ENCODE data around the gene SGK1. TPM values are rescaled to one million over a fixed set of nuclear protein-coding genes. Genes with fewer than 3 reads are reported as not detected.
"Not testable (repeated sequence)": the region's sequence is repeated elsewhere in the genome, so short reads cannot be mapped to it uniquely, and the experiment has no call there.

SGK1 gene
- total RNA-seq, 1 donor from 2014 or later, result 37.5 TPM

GRCh38 chr6:134309983-134310605 lies 7.8 kb downstream of the SGK1 start:
- ATAC-seq (no peak), DNase-seq (no peak)
- intact Hi-C loops (cut with micrococcal nuclease), result no loop called here

DNA sequence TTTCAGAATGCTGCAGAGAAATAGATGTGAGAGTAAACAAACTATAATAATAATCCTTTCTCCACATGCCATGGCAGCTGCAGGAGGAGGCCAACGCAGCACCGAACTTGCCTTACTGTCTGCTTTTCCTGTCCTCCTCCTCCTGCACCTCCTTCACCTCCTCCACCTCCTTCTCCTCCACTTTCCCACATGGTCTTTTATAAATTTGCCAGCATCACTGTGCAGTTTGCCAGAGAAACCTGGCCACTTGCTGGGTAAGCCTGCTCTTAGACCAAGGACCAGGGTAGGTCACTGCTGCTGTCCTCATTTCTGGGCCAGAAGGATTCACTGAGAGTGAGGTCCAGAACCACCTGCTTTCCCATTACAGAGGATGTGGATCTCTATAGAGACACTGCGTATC lies 8.7 kb downstream of the SGK1 start:
- no peak for ATAC-seq
- intact Hi-C loops (cut with micrococcal nuclease), result no loop called here

DNA sequence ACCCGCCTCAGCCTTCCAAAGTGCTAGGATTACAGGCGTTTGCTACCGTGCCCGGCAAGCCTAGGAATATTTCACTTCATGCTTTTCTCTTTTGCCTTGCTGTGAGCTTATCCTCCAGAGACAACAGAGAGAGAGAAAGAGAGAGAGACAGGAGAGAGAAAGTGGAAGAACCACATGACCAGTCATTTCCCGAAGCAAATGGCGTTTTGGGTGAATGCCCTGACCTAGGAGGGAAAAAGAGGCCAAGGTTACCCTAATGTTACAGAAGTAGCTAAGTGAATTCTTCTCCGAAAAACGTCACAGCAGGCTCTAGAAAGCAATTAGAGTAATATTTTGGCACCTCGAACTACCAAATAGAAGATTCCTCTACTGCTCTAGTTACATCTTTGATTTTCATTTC lies 9.1 kb downstream of the SGK1 start:
- DNase-seq (no peak), ATAC-seq (no peak)
- intact Hi-C loops (cut with micrococcal nuclease), result no loop called here

More for the DNA sequence above, 8.7 kb downstream of the SGK1 start:
- no peak for DNase-seq

GRCh38 chr6:134307870-134308269 lies 10.0 kb downstream of the SGK1 start:
- ATAC-seq (no peak), DNase-seq (no peak)
- intact Hi-C loops (cut with micrococcal nuclease), result no loop called here

DNA sequence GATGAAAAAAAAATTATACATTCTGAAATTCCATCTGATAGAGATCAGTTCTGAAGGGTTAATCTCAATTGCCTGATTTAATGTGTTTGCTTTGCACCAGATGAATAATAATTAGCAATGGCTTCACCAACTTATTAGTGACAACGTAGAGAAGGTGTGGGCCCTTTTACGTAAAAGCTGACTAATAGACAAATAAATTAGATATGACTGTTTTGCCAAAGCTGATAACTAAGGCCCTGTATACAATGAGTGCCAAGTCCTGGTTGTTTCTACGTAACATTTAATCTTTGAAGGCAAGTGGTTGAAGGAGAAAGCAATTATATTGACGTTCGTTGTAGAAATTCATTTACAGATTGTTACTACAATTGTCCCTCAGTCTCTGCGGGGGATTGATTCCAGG lies 10.8 kb downstream of the SGK1 start:
- DNase-seq (no peak), ATAC-seq (no peak)
- intact Hi-C loops (cut with micrococcal nuclease), result no loop called here

GRCh38 chr6:134304381-134304780 lies 13.5 kb downstream of the SGK1 start:
- intact Hi-C loops (cut with micrococcal nuclease); ATAC-seq; DNase-seq: not testable (repeated sequence)

DNA sequence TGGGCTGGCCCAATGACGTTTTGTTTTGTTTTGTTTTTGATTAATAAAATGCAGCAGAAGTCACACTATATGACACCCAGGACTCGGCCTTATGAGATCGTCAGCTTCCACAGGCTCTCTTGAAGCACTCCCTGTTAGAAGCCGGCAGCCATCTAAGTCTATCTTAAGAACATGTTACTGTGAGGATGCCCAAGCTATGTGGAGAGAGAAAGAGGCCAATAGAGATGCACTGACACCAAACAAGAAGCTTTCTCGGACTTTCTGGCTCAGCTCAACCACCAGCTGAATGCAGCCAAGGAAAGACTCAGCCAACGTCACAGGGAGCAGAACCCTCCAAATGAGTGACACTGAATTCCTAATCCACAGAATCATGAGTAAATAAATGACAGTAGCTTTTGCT lies 14.0 kb downstream of the SGK1 start:
- ATAC-seq (no peak), DNase-seq (no peak)
- intact Hi-C loops (cut with micrococcal nuclease), result no loop called here

- DNase-seq (no peak), ATAC-seq (no peak)
- intact Hi-C loops (cut with micrococcal nuclease), result no loop called here
These were observed 18.7 kb downstream of the SGK1 start for GRCh38 chr6:134299236-134299635.

DNA sequence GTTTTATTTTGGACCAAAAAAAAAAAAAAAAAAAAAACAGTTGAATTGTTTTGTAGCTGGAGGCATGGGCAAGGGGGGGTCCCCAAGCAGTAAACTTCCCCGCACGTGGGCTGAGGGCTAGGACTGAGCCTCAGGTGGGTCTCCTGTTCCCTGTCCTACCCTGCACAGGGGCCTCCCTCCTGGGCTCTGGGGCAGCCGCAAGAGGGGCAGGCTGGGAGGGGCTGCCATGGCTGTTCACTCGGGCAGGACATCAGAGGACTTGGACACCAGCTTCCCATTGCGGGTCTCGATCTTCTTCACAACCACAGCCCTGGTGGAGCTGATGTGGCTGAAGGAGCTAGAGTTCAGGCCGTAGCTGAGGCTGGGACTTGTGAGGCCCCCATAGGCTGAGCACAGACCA lies 21.1 kb downstream of the SGK1 start:
- intact Hi-C loops (cut with micrococcal nuclease), result no loop called here
- DNase-seq (no peak), ATAC-seq (no peak)

DNA sequence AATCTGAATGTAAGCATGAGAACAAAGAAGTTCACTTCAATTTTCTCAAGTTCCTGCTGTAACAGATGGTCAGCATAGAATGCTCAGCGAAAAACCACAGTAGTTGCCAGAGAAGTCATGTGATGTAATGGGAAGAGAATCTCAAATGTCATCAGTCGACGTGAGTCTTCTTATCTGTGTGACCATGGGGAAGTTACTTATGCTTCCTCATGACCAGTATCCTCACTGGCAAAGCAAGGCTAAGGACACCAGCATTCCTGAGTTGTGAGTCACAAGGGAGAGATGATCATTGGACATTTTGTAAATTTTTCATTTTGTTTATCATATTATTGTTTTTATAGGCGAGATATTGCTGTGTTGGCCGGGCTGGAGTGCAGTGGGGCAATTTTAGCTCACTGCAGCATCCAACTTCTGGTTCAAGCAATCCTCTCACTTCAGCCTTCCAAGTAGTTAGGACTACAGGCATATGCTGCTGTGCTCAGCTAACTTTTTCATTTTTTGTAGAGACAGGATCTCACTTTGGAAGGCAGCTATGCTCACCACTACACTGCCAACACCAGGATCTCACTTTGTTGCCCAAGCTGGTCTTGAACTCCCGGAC lies 21.9 kb downstream of the SGK1 start:
- ATAC-seq (peak; percentile 95), DNase-seq (no peak)
- intact Hi-C loops (cut with micrococcal nuclease), result no loop called here

DNA sequence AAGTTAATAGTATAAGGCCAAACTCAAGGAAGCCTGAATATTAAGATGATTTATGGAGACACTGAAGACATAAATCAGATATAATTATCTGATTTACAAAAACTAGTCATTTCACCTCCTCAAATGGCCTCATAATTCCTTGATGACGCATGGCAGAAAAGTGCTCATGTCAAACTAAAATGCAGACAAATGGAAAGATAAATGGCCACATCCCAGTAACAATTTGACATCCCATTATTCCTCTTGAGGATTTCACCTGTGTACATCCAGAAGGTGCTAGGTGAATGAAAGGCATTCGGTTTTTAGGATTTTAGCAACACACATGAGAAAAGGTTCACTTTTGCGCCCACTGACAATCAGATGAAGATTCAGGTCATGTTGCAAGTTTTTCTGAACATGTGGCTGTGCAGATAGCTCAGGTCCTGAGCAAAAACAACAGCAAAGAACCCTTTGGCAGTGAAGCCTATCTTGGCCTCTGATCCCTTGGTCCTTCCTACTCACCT lies 24.2 kb downstream of the SGK1 start:
- intact Hi-C loops (cut with micrococcal nuclease), result no loop called here
- ATAC-seq (no peak), DNase-seq (no peak)

- ATAC-seq (no peak), DNase-seq (no peak)
- intact Hi-C loops (cut with micrococcal nuclease), result no loop called here
These were observed 26.8 kb downstream of the SGK1 start for GRCh38 chr6:134291156-134291555.

- intact Hi-C loops (cut with micrococcal nuclease), result no loop called here
- ATAC-seq, result no peak
- DNase-seq, result no peak
These were observed 28.7 kb downstream of the SGK1 start for GRCh38 chr6:134289204-134289575.

DNA sequence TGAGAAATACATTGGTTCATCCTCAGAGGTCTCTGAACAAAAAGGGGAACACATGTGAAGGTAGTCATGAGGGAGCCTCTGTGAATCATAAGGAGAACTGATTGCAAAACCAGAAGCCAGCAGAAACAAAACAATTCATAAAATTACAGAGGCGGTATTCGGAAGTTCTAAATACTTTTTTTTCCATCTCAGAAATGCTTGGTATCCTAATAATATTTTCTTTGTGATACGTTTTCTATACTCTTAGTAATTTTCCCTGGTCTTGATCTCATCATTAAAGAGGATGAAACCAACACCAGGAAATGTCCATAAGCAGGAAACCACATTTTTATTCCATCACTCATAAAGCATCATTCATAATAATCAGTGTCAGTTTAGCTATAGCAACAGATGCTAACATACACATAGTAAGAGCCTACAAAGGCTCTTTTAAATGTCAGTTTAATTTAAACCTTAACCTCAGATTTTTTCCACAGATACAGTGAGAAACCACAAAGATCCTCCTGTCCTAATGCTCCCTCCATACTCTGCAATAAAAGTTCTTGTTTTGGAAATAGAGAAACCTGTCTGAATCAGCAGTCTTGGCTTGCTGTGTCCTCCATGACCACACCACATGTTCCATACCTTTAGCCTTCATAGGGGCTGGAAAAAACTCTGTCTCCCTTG lies 29.2 kb downstream of the SGK1 start:
- ATAC-seq (peak; percentile 31), DNase-seq (no peak)
- intact Hi-C loops (cut with micrococcal nuclease), result no loop called here

- ATAC-seq (no peak), DNase-seq (no peak)
- intact Hi-C loops (cut with micrococcal nuclease), result no loop called here
These were observed 29.9 kb downstream of the SGK1 start for GRCh38 chr6:134287859-134288537.

DNA sequence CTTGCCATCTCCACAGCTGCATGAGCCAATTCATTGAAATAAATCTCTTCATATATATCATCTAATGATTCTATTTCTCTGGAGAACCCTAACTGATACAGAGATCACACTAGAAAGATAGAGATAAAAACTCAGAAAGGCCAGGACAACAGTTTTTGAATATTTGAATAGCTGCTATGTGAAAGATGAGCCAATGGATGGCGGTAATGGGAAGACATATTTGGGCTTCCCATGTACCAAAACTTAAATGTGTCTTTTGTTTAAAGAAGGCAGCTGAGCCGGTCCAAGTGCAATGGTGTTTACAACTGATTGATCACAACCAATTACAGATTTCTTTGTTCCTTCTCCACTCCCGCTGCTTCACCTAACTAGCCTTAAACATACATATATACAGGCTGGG lies 35.1 kb downstream of the SGK1 start:
- DNase-seq (no peak), ATAC-seq (no peak)
- intact Hi-C loops (cut with micrococcal nuclease), result no loop called here

- ATAC-seq, result no peak
- intact Hi-C loops (cut with micrococcal nuclease), result no loop called here
- DNase-seq, result no peak
These were observed 36.5 kb downstream of the SGK1 start for GRCh38 chr6:134281388-134281787.

DNA sequence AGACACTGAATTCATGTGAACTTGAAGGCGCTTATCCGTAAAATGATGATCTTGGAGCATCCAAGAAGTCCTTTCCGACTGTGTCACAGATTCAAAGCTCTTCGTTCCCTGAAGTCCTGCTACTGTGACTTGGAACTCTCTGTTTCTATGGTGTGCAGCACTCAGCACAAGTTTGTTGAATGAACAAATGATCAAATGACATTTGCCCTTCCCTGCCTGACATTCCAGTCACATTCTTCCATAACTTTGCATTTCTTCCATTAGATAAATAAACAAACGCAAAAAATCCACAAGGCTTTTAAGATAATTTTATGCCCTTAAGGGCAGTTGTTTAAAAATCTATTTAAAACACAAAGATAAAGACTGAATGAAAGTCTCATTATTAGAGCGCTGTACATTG lies 39.9 kb downstream of the SGK1 start:
- no peak for DNase-seq
- intact Hi-C loops (cut with micrococcal nuclease), result no loop called here
- ATAC-seq, result no peak

- DNase-seq, result not testable (repeated sequence)
These were observed 41.0 kb downstream of the SGK1 start for GRCh38 chr6:134276891-134277377.

DNA sequence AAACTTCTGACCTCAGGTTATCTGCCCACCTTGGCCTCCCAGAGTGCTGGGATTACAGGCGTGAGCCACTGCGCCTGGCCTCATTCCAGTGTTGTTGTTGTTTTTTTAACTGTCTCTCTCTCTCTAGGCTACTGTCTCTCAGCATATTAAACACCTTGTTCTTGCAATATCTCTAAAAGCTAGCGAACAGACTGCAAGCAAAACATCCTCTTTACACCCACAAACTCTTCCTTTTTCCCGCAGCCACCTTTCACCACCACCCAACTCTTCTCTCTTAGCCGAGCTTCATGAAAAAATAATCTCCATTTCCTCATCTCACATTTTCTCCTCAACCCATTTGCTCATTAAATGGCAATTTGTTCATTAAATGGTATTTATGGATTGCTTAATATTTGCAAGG lies 45.5 kb downstream of the SGK1 start:
- ATAC-seq (no peak), DNase-seq (no peak)
- intact Hi-C loops (cut with micrococcal nuclease), result no loop called here

More at GRCh38 chr6:134276891-134277377, 41.0 kb downstream of the SGK1 start:
- intact Hi-C loops (cut with micrococcal nuclease); ATAC-seq: not testable (repeated sequence)

Measured in left ventricle myocardium superior (tissue), 1 donor.